ENCODE results near the gene THSD7A. TPM values are rescaled to one million over a fixed set of nuclear protein-coding genes. Genes with fewer than 3 reads are reported as not detected.

The THSD7A gene
- total and polyA plus RNA-seq, 11 donors = 0.11 to 5.2 (median 1.1) TPM

DNA sequence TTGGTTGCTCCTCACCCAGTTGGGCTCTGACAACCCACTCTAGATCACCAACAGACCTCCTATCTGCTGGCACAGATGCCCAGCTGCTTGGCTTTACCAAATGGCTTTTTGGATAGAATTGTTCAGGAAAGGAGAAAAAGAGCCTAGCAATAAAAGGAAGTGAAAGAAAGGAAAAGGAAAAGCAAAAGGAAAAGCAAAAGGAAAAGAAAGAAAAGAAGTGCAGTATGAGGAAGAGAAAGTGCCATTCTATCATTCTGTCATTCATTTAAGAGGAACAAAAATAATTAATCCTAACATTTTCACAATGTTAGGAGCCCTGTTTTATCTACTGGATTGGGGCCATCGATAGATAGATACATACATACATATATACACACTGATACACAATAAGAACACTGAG, 353.6 kb downstream of the THSD7A start:
- 84 to 97% (median 89%) methylated on average over 1 of the region's 1 CpG for WGBS, 4 donors
- no peaks in the 10 kb centered on the region for H3K27me3 ChIP-seq
- TF ChIP-seq, protein P1, sequence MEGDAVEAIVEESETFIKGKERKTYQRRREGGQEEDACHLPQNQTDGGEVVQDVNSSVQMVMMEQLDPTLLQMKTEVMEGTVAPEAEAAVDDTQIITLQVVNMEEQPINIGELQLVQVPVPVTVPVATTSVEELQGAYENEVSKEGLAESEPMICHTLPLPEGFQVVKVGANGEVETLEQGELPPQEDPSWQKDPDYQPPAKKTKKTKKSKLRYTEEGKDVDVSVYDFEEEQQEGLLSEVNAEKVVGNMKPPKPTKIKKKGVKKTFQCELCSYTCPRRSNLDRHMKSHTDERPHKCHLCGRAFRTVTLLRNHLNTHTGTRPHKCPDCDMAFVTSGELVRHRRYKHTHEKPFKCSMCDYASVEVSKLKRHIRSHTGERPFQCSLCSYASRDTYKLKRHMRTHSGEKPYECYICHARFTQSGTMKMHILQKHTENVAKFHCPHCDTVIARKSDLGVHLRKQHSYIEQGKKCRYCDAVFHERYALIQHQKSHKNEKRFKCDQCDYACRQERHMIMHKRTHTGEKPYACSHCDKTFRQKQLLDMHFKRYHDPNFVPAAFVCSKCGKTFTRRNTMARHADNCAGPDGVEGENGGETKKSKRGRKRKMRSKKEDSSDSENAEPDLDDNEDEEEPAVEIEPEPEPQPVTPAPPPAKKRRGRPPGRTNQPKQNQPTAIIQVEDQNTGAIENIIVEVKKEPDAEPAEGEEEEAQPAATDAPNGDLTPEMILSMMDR (IDR thresholded peaks at IDR 0.05) = no peak
- TF ChIP-seq POLR2A (IDR thresholded peaks at IDR 0.05) = no peak
- intact Hi-C loops (cut with DNase I) = no loop called here
- no peak for DNase-seq
- no peak for ATAC-seq
- H3K36me3 ChIP-seq = no peaks in the 10 kb centered on the region
- no peaks in the 10 kb centered on the region for H3K9me3 ChIP-seq
- H3K4me1 ChIP-seq = no peaks in the 10 kb centered on the region
- H3K4me3 ChIP-seq = no peak overlapping the region
- H3K27ac ChIP-seq = no peak overlapping the region

DNA sequence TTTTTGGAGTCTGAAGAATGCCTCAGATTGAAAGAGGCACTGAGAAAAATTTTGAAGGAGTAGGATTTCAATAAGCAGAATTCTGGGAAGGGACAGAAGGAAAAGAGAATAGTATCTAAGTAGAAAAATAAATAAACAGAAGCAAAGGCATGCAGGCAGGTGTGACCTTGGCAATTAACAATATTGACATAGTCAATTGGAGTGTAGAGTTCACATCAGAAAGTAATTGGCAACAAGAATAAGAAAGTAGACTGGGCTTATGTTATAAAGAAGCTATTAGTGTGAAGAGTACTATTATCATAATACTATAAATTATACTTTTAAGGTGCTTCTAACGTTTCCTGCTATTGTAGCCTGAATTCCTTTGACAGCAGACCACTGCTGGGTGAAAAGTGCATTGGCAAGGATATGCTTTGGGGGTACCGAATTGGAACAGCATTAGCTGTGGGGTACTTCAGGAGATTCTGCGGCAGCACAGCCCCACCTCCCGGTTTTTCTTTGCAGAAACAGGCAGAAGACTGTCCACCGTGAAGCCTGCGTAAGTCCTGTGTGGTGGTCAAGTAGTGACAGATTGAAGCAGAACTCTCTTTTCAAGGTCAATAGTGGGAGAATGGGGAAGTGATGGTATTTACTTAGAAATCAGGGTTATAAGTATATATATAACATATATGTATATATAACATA, 357.0 kb downstream of the THSD7A start:
- Histone ChIP-seq H3K27ac (no peak overlapping the region), H3K36me3 (no peaks in the 10 kb centered on the region), H3K27me3 (no peaks in the 10 kb centered on the region), H3K4me3 (no peak overlapping the region), H3K9me3 (no peaks in the 10 kb centered on the region), H3K4me1 (no peaks in the 10 kb centered on the region)
- WGBS, 4 donors = 74 to 86% (median 85%) methylated on average over 6 of the region's 6 CpGs
- TF ChIP-seq, protein P1 (IDR thresholded peaks at IDR 0.05) = no peak
- no peak for TF ChIP-seq POLR2A (IDR thresholded peaks at IDR 0.05)
- intact Hi-C loops (cut with DNase I) = no loop called here
- ATAC-seq = no peak
- no peak for DNase-seq

DNA sequence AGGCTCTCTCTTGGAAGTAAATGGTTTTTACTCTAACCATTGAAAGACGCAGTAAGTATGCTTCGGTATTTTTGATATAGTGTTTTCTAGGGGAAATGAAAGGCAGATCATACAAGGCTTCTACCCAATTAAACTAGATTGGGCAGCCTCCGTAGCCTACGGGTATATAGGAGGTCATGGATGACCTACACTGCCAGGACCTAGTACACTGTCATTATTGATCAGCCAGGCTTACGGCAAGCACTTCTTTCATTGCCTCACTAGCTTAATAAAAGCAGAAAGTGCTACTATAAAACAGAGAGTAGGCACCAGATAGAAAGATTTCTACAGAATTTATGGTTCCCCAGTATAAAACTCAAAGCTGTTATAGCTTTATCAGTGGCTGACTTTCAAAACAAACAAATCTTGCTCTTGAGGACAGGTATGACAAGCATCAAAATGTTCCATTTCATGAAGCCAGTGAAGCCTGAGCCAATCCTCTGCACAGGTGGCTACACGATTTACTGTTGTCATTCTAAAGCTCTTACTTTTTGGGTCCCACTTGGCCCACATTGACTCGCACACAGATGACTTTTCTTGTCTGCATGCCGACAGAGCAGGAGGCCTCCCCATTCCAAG, 358.1 kb downstream of the THSD7A start:
- ATAC-seq = no peak
- H3K4me1 ChIP-seq = no peaks in the 10 kb centered on the region
- H3K4me3 ChIP-seq = no peak overlapping the region
- H3K9me3 ChIP-seq = no peaks in the 10 kb centered on the region
- intact Hi-C loops (cut with DNase I) = no loop called here
- WGBS, 4 donors = 94 to 97% (median 96%) methylated on average over 8 of the region's 8 CpGs
- no peak for DNase-seq
- H3K27ac ChIP-seq = no peak overlapping the region
- TF ChIP-seq POLR2A (IDR thresholded peaks at IDR 0.05) = no peak
- TF ChIP-seq, protein P1 (IDR thresholded peaks at IDR 0.05) = no peak
- H3K36me3 ChIP-seq = no peaks in the 10 kb centered on the region
- no peaks in the 10 kb centered on the region for H3K27me3 ChIP-seq

DNA sequence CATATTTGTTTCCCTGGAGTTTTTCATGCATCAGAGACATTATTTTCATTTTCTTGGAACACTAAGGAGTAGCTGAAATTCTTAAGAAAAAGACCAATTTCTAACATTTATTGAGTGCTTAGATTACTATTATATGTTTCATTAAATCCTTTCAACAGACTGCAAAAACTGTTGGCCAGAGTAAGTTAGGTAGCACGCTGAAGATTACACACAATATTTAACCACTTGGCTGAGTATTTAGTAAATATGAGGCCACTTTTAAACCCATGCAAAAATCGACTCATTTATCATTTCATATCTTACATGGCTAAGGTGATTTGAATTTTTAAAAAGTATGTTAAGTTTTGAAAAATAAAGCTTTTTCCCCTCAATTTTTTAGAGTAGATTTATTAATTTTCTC, 358.8 kb downstream of the THSD7A start:
- DNase-seq (no peak), ATAC-seq (no peak)
- 84 to 88% (median 86%) methylated on average over 2 of the region's 2 CpGs for WGBS, 4 donors
- TF ChIP-seq POLR2A (IDR thresholded peaks at IDR 0.05) = no peak
- TF ChIP-seq, protein P1 (IDR thresholded peaks at IDR 0.05) = no peak
- no peaks in the 10 kb centered on the region for H3K4me1 ChIP-seq
- no peaks in the 10 kb centered on the region for H3K27me3 ChIP-seq
- H3K9me3 ChIP-seq = no peaks in the 10 kb centered on the region
- no peak overlapping the region for H3K27ac ChIP-seq
- H3K4me3 ChIP-seq = no peak overlapping the region
- no peaks in the 10 kb centered on the region for H3K36me3 ChIP-seq
- intact Hi-C loops (cut with DNase I) = no loop called here

Measured in heart left ventricle (tissue), 16 donors.